PC-9 (cell line): ENCODE measurements around the gene ICE2.

ENCODE experiments used
- EZH2 ChIP-seq: fragments of 200-600 bp; sonication (generic); IDR thresholded peaks from 2 replicates; pipeline ENCODE4 v1.8.0; 2017; ENCODE audit warnings: antibody characterized with exemption, low read depth
- TF ChIP-seq, protein P1 (sequence below): fragments of 200-600 bp; sonication (generic); conservative IDR thresholded peaks from 2 replicates; pipeline ENCODE4 v1.6.1; 2017; ENCODE audit warnings: mixed run types, antibody characterized with exemption, mild to moderate bottlenecking, moderate library complexity

DNA sequence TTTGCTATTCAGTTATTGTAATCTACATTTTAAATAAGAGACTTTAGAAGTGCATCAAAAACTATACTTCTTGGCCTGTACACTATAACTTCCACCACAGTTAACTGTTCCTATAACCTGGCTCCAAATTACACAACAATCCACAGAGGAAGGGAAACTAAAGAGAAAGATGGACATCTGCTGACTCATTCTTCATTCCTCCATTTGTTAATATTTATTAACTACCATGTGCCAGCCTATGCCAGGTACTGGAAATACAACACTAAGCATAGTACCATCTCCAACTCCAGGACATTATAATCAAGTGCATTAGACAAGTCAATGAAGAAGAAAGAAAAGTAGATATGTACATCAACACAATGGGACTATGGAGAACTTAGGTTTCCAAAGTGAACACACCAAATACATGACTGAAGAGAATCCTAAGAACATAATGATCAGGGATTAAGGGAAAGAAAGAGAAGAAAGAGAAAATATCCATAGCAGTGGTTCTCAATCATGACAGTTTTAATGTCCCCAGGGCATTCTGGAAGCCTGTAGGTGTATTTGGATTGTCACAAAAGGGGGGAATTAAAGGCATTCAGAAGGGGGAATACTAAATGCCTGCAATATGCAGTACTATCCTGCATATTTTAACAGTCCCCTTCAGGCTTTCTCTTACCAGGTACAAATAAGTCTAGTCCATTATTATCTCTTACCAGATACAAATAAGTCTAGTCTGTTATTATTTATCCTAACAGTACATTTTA is 8.9 kb downstream of the ICE2 start:
- TF ChIP-seq, protein P1, sequence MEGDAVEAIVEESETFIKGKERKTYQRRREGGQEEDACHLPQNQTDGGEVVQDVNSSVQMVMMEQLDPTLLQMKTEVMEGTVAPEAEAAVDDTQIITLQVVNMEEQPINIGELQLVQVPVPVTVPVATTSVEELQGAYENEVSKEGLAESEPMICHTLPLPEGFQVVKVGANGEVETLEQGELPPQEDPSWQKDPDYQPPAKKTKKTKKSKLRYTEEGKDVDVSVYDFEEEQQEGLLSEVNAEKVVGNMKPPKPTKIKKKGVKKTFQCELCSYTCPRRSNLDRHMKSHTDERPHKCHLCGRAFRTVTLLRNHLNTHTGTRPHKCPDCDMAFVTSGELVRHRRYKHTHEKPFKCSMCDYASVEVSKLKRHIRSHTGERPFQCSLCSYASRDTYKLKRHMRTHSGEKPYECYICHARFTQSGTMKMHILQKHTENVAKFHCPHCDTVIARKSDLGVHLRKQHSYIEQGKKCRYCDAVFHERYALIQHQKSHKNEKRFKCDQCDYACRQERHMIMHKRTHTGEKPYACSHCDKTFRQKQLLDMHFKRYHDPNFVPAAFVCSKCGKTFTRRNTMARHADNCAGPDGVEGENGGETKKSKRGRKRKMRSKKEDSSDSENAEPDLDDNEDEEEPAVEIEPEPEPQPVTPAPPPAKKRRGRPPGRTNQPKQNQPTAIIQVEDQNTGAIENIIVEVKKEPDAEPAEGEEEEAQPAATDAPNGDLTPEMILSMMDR, result no peak
- TF ChIP-seq EZH2, result no peak
